ENCODE measurements around the gene SERPINB4.

DNA sequence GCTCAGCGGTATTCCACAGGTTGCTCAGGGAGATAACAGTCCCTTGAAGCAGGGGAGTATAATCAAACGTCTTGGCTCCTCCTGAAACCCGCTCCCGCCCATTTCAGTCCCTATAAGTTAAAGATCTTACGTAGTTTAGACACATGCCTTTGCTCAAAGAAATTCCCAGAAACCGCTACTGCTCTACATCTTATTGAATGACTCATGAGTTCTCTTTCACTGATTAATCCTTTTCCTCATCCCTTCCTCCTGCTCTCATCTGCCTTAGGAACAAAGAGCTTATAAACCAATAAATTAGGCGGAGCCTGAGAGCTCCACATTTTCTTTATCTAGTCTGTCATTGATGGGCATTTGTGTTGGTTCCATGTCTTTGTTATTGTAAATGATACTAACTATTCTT lies 4.2 kb upstream of the SERPINB4 start:
- TF ChIP-seq, protein P1, sequence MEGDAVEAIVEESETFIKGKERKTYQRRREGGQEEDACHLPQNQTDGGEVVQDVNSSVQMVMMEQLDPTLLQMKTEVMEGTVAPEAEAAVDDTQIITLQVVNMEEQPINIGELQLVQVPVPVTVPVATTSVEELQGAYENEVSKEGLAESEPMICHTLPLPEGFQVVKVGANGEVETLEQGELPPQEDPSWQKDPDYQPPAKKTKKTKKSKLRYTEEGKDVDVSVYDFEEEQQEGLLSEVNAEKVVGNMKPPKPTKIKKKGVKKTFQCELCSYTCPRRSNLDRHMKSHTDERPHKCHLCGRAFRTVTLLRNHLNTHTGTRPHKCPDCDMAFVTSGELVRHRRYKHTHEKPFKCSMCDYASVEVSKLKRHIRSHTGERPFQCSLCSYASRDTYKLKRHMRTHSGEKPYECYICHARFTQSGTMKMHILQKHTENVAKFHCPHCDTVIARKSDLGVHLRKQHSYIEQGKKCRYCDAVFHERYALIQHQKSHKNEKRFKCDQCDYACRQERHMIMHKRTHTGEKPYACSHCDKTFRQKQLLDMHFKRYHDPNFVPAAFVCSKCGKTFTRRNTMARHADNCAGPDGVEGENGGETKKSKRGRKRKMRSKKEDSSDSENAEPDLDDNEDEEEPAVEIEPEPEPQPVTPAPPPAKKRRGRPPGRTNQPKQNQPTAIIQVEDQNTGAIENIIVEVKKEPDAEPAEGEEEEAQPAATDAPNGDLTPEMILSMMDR (IDR thresholded peaks at IDR 0.05) = no peak
- no peak for TF ChIP-seq POLR2A (IDR thresholded peaks at IDR 0.05)
- no peak for TF ChIP-seq POLR2AphosphoS5 (IDR thresholded peaks at IDR 0.05)

All from suprapubic skin (tissue), 4 donors.